HL-60 (cell line): ENCODE data around the gene RENBP.

ENCODE experiments used
- CTCF ChIP-seq: IDR thresholded peaks from one replicate; pipeline ENCODE4 v1.5.1; 2011; ENCODE audit warnings: low read length, control low read depth, inconsistent platforms; ENCODE audit not compliant: insufficient read depth
- GABPA ChIP-seq: IDR thresholded peaks from 2 replicates; pipeline ENCODE4 v1.6.1; 2012; ENCODE audit warnings: low read depth

- no peak for TF ChIP-seq CTCF
- TF ChIP-seq GABPA, result no peak
These were observed 14.9 kb downstream of the RENBP start for GRCh38 chrX:153929576-153929975.
